HepG2 (cell line): ENCODE data around the gene SPEM2. TPM values are rescaled to one million over a fixed set of nuclear protein-coding genes. Genes with fewer than 3 reads are reported as not detected.

ENCODE experiments used
- ARID4A ChIP-seq: sonication (generic); formaldehyde crosslinking; IDR thresholded peaks from 2 replicates; pipeline ENCODE4 v1.5.0; 2020; ENCODE audit warnings: mild to moderate bottlenecking, missing genetic modification reagents, borderline replicate concordance
- ATF6 ChIP-seq: sonication (generic); formaldehyde crosslinking; conservative IDR thresholded peaks from 2 replicates; pipeline ENCODE4 v1.4.0; 2020; ENCODE audit warnings: missing genetic modification reagents
- CHD4 ChIP-seq: fragments of 200-600 bp; sonication (generic); IDR thresholded peaks from 2 replicates; pipeline ENCODE4 v1.7.0; 2017; ENCODE audit warnings: mild to moderate bottlenecking, low read length, borderline replicate concordance
- E2F1 ChIP-seq: sonication (generic); formaldehyde crosslinking; IDR thresholded peaks from 2 replicates; pipeline ENCODE4 v1.5.0; 2020; ENCODE audit warnings: missing genetic modification reagents
- IRF1 ChIP-seq: sonication (generic); formaldehyde crosslinking; IDR thresholded peaks from 2 replicates; pipeline ENCODE4 v1.4.0; 2020; ENCODE audit warnings: low read depth, mild to moderate bottlenecking, missing genetic modification reagents
- ISL2 ChIP-seq: sonication (generic); formaldehyde crosslinking; IDR thresholded peaks from 2 replicates; pipeline ENCODE4 v1.5.0; 2020; ENCODE audit warnings: missing genetic modification reagents
- MLLT10 ChIP-seq: sonication (generic); formaldehyde crosslinking; IDR thresholded peaks from 2 replicates; pipeline ENCODE4 v1.4.0; 2020; ENCODE audit warnings: missing genetic modification reagents
- PHF8 ChIP-seq: sonication (generic); formaldehyde crosslinking; IDR thresholded peaks from 2 replicates; pipeline ENCODE4 v1.5.0; 2020; ENCODE audit warnings: missing genetic modification reagents
- RXRB ChIP-seq: IDR thresholded peaks from 2 replicates; pipeline ENCODE4 v1.6.1; 2016; ENCODE audit warnings: borderline replicate concordance, missing genetic modification reagents, missing compliant biosample characterization
- STAG1 ChIP-seq: sonication (generic); formaldehyde crosslinking; IDR thresholded peaks from 2 replicates; pipeline ENCODE4 v1.4.0; 2020; ENCODE audit warnings: missing genetic modification reagents
- ZNF12 ChIP-seq: sonication (generic); formaldehyde crosslinking; IDR thresholded peaks from 2 replicates; pipeline ENCODE4 v1.5.0; 2020; ENCODE audit warnings: missing genetic modification reagents
- ZNF232 ChIP-seq: sonication (generic); formaldehyde crosslinking; IDR thresholded peaks from 2 replicates; pipeline ENCODE4 v1.4.0; 2020; ENCODE audit warnings: missing genetic modification reagents, borderline replicate concordance
- ZNF326 ChIP-seq: sonication (generic); formaldehyde crosslinking; IDR thresholded peaks from 2 replicates; pipeline ENCODE4 v1.4.0; 2020; ENCODE audit warnings: missing genetic modification reagents, borderline replicate concordance
- ZNF414 ChIP-seq: sonication (generic); formaldehyde crosslinking; IDR thresholded peaks from 2 replicates; pipeline ENCODE4 v1.5.0; 2020; ENCODE audit warnings: missing genetic modification reagents
- ZUFSP ChIP-seq: sonication (generic); formaldehyde crosslinking; IDR thresholded peaks from 2 replicates; pipeline ENCODE4 v1.9.0; 2021; ENCODE audit warnings: missing genetic modification reagents, mild to moderate bottlenecking, borderline replicate concordance
- polyA plus RNA-seq, 8 experiments: library from polyadenylated mRNA; depleted of rRNA in 3 of 8; stranded (reverse) in 7 of 8; unstranded in 1 of 8; fragments of >200 nt; fragmentation: Illumina TruSeq in 4 of 8; extraction: Trizol in 4 of 8; gene quantifications; 2 replicates each; pipeline versions ENCODE4 v1.2.1 to v1.2.3, GENCODE V29; 2011 to 2016; ENCODE audit warnings: low read depth in 4 of 8, missing spikeins in 1 of 8, mixed read lengths in 1 of 8; ENCODE audit not compliant: insufficient read depth in 1 of 8
- total RNA-seq, 5 experiments: library from RNA; depleted of rRNA; stranded (reverse); fragments of >200 nt; fragmentation: Illumina TruSeq; extraction: Trizol; gene quantifications; 2 replicates each; pipeline ENCODE4 v1.2.3, GENCODE V29; 2016; ENCODE audit warnings: low read depth in 1 of 5

SPEM2 gene
- total and polyA plus RNA-seq, 2 of the 13 experiments (the other 11 are each of a cell fraction or from before 2014, with no cell fraction given) = not detected

- TF ChIP-seq ARID4A (CRISPR knock-in tag) (peak; percentile 83), MLLT10 (CRISPR knock-in tag) (no peak), E2F1 (CRISPR knock-in tag) (no peak), ZUFSP (CRISPR knock-in tag) (no peak), CHD4 (no peak), ZNF12 (CRISPR knock-in tag) (no peak), ZNF232 (CRISPR knock-in tag) (no peak), RXRB (peak; percentile 21; the same call in 1 of the 2 replicates), PHF8 (CRISPR knock-in tag) (peak; percentile 72), IRF1 (CRISPR knock-in tag) (no peak), ISL2 (CRISPR knock-in tag) (peak; percentile 46; the same call in 1 of the 2 replicates), ZNF414 (CRISPR knock-in tag) (no peak; the same call in 1 of the 2 replicates), ZNF326 (CRISPR knock-in tag) (no peak), ATF6 (CRISPR knock-in tag) (no peak), STAG1 (CRISPR knock-in tag) (no peak)
Observed at GRCh38 chr17:7380855-7381683, 44.3 kb upstream of the SPEM2 start, which contains the start of gene TNK1 (continued).
